ENCODE data around the gene ENKD1. TPM values are rescaled to one million over a fixed set of nuclear protein-coding genes. Genes with fewer than 3 reads are reported as not detected.

Gene ENKD1
- total RNA-seq, 4 donors from 2014 or later, result 10.6 to 26.3 (median 13.4) TPM

GRCh38 chr16:67636713-67637112 is 29.8 kb downstream of the ENKD1 start:
- no peak overlapping the region for H3K27ac ChIP-seq
- no peak overlapping the region for H3K4me3 ChIP-seq
- no peaks in the 10 kb centered on the region for H3K9me3 ChIP-seq
- no peaks in the 10 kb centered on the region for H3K27me3 ChIP-seq
- peaks cover 0 to 2% (median 0%) of the 10 kb centered on the region in 4 donors for H3K4me1 ChIP-seq
- TF ChIP-seq POLR2A (IDR thresholded peaks at IDR 0.05) (no peak), CTCF (IDR thresholded peaks at IDR 0.05) (no peak)
- H3K36me3 ChIP-seq, result peaks cover 0 to 69% (median 0%) of the 10 kb centered on the region in 3 donors
- DNase-seq, result peak in 1 of 3 donors; percentile 11

- TF ChIP-seq POLR2A (IDR thresholded peaks at IDR 0.05) (no peak), CTCF (IDR thresholded peaks at IDR 0.05) (no peak)
- no peak for DNase-seq
- H3K9me3 ChIP-seq, result no peaks in the 10 kb centered on the region
- no peaks in the 10 kb centered on the region for H3K27me3 ChIP-seq
- H3K4me1 ChIP-seq, result no peaks in the 10 kb centered on the region
- peaks cover 0 to 94% (median 0%) of the 10 kb centered on the region in 3 donors for H3K36me3 ChIP-seq
- no peak overlapping the region for H3K27ac ChIP-seq
- H3K4me3 ChIP-seq, result no peak overlapping the region
Observed at GRCh38 chr16:67632415-67633172, 34.0 kb downstream of the ENKD1 start.

DNA sequence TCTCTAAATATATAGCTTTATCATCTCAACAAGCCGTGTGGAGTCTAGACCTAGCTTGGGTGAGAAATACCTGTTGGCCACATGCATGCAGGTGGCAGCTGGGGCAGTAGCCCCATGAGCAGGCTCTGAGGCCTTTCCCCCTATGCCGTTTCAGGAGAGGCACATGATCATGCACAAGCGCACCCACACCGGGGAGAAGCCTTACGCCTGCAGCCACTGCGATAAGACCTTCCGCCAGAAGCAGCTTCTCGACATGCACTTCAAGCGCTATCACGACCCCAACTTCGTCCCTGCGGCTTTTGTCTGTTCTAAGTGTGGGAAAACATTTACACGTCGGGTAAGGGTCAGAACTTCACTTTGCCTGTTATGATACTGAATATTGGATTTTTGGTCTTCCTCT is 38.3 kb downstream of the ENKD1 start:
- no peaks in the 10 kb centered on the region for H3K27me3 ChIP-seq
- H3K4me3 ChIP-seq, result no peak overlapping the region
- DNase-seq, result no peak
- no peak overlapping the region for H3K27ac ChIP-seq
- H3K4me1 ChIP-seq, result no peaks in the 10 kb centered on the region
- H3K36me3 ChIP-seq, result peaks cover 0 to 92% (median 0%) of the 10 kb centered on the region in 3 donors
- no peak for TF ChIP-seq POLR2A (IDR thresholded peaks at IDR 0.05)
- TF ChIP-seq CTCF (IDR thresholded peaks at IDR 0.05), result no peak
- no peaks in the 10 kb centered on the region for H3K9me3 ChIP-seq

GRCh38 chr16:67613808-67614207 is 52.7 kb downstream of the ENKD1 start:
- no peak overlapping the region for H3K4me3 ChIP-seq
- H3K27me3 ChIP-seq, result no peaks in the 10 kb centered on the region
- TF ChIP-seq POLR2A (IDR thresholded peaks at IDR 0.05) (no peak), CTCF (IDR thresholded peaks at IDR 0.05) (no peak)
- H3K36me3 ChIP-seq, result peaks cover 0 to 81% (median 0%) of the 10 kb centered on the region in 3 donors
- H3K27ac ChIP-seq, result no peak overlapping the region
- no peaks in the 10 kb centered on the region for H3K9me3 ChIP-seq
- H3K4me1 ChIP-seq, result no peaks in the 10 kb centered on the region
- DNase-seq, result no peak

Other genes starting within 250 kb of the ENKD1 start
- gene HSD11B2, start 235.6 kb downstream of the ENKD1 start, total RNA-seq, result 100 to 1,000 TPM; 116 to 688 (median 499) TPM
- 100 to 1,000 TPM; 131 to 223 (median 202) TPM for gene ATP6V0D1, start 185.6 kb downstream of the ENKD1 start, total RNA-seq
- not detected for gene AGRP, start 183.2 kb downstream of the ENKD1 start, total RNA-seq
- gene RIPOR1, start 137.9 kb downstream of the ENKD1 start, total RNA-seq, result 10 to 100 TPM; 10.5 to 70.1 (median 42.5) TPM
- gene CTCF, start 104.2 kb downstream of the ENKD1 start, total RNA-seq, result 10 to 100 TPM; 35.3 to 59.4 (median 42.7) TPM
- gene CARMIL2, start 21.6 kb downstream of the ENKD1 start, total RNA-seq, result 10 to 100 TPM in 3 of 4 donors, 1 to 10 TPM in 1; 8.4 to 55.3 (median 13.4) TPM
- 10 to 100 TPM; 14.2 to 37.2 (median 18.6) TPM for gene ACD, start 6.5 kb downstream of the ENKD1 start, total RNA-seq
- gene PARD6A, start 5.8 kb downstream of the ENKD1 start, total RNA-seq, result 1 to 10 TPM in 3 of 4 donors, not detected in 1; 1.0 to 4.3 (median 2.1) TPM
- gene C16orf86, start 64 bp upstream of the ENKD1 start, total RNA-seq, result 1 to 10 TPM in 3 of 4 donors, under 1 TPM in 1; 0.54 to 6.6 (median 2.0) TPM
- gene GFOD2, start 52.6 kb upstream of the ENKD1 start, total RNA-seq, result 10 to 100 TPM in 3 of 4 donors, 1 to 10 TPM in 1; 9.9 to 40.7 (median 24.6) TPM
- 10 to 100 TPM; 15.2 to 29.9 (median 24.0) TPM for gene RANBP10, start 139.8 kb upstream of the ENKD1 start, total RNA-seq
- gene TSNAXIP1, start 140.1 kb upstream of the ENKD1 start, total RNA-seq, result 1 to 10 TPM in 1 of 4 donors, under 1 TPM in 2, not detected in 1; 0.35 to 7.4 (median 0.94) TPM
- gene THAP11, start 175.6 kb upstream of the ENKD1 start, total RNA-seq, result 10 to 100 TPM; 23.9 to 38.2 (median 31.7) TPM
- 10 to 100 TPM; 55.5 to 82.5 (median 69.1) TPM for gene NUTF2, start 180.2 kb upstream of the ENKD1 start, total RNA-seq
- 100 to 1,000 TPM in 2 of 4 donors, 10 to 100 TPM in 2; 64.8 to 138 (median 94.6) TPM for gene CENPT, start 180.9 kb upstream of the ENKD1 start, total RNA-seq
- gene EDC4, start 206.3 kb upstream of the ENKD1 start, total RNA-seq, result 100 to 1,000 TPM in 2 of 4 donors, 10 to 100 TPM in 2; 94.2 to 154 (median 114) TPM
- 10 to 100 TPM in 1 of 4 donors, not detected in 3; 10.0 TPM for gene NRN1L, start 218.1 kb upstream of the ENKD1 start, total RNA-seq
- 10 to 100 TPM; 26.4 to 60.2 (median 35.5) TPM for gene PSKH1, start 226.5 kb upstream of the ENKD1 start, total RNA-seq

All from Peyer's patch (tissue), 4 donors.